ENCODE data around the gene CHST13. TPM values are rescaled to one million over a fixed set of nuclear protein-coding genes. Genes with fewer than 3 reads are reported as not detected.
A peak's percentile ranks its signal among the peaks of the same experiment; 100 is the strongest.

CHST13 gene
- total RNA-seq, 2 donors from 2014 or later, result 0.22 to 1.6 TPM

DNA sequence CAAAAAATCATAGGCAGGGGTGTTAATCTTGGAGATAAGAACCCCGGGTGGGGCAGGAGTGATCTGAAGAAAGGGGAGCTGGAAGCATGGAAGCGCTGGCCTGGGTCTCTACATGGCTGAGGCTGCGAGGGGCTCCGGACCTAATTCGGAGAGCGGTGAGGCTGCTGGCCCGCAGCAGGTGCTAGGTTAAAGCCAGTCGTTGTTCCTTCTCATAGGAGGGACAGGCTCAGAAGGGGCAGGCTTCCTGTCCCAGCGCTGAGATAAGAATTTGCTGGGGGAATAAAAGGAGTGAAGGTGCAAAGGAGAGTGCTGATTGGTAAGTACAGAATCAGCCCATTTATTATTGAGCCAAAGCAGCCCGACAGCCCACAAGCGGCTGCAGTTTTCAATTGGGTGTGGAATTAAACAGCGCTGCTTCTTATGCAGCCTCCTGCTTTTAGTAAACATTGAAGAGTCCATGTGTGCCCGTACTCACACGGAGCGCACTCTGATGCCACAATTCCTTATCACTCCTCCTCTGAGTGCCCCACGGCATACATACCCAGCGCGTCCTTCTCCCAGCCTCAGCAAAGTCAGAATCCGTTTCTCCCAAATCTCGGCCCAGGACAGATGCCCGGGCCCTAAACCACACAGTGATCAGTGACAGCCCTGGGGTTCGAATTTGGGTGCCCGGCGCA, 17.1 kb downstream of the CHST13 start:
- Histone ChIP-seq H3K27me3 (no peaks in the 10 kb centered on the region), H3K36me3 (no peaks in the 10 kb centered on the region), H3K9ac (ENCODE audit: low read depth in 2 of 2, low read length in 2 of 2) (no peak overlapping the region), H3K27ac (no peak overlapping the region), H3K4me3 (no peak overlapping the region), H3K4me1 (no peaks in the 10 kb centered on the region), H3K9me3 (no peaks in the 10 kb centered on the region)
- TF ChIP-seq, protein P1, sequence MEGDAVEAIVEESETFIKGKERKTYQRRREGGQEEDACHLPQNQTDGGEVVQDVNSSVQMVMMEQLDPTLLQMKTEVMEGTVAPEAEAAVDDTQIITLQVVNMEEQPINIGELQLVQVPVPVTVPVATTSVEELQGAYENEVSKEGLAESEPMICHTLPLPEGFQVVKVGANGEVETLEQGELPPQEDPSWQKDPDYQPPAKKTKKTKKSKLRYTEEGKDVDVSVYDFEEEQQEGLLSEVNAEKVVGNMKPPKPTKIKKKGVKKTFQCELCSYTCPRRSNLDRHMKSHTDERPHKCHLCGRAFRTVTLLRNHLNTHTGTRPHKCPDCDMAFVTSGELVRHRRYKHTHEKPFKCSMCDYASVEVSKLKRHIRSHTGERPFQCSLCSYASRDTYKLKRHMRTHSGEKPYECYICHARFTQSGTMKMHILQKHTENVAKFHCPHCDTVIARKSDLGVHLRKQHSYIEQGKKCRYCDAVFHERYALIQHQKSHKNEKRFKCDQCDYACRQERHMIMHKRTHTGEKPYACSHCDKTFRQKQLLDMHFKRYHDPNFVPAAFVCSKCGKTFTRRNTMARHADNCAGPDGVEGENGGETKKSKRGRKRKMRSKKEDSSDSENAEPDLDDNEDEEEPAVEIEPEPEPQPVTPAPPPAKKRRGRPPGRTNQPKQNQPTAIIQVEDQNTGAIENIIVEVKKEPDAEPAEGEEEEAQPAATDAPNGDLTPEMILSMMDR (IDR thresholded peaks at IDR 0.05), result no peak
- intact Hi-C loops (cut with DNase I), result no loop called here
- no peak for DNase-seq

DNA sequence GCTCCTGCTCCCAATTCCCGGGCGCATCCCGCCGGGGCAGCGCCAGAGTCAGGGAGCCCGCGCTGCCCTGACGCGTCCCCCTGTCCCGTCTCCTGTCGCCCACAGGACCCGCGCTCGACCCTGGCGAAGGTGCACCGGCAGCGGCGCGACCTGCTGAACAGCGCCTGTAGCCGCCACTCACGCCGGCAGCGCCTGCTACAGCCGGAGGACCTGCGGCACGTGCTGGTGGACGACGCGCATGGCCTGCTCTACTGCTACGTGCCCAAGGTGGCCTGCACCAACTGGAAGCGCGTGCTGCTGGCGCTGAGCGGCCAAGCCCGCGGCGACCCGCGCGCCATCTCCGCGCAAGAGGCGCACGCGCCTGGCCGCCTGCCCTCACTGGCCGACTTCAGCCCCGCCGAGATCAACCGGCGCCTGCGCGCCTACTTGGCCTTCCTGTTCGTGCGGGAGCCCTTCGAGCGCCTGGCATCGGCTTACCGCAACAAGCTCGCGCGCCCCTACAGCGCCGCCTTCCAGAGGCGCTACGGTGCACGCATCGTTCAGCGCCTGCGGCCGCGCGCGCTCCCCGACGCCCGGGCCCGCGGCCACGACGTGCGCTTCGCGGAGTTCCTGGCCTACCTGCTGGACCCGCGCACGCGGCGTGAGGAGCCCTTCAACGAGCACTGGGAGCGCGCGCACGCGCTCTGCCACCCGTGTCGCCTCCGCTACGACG, 17.8 kb downstream of the CHST13 start:
- TF ChIP-seq, protein P1 (IDR thresholded peaks at IDR 0.05), result no peak
- H3K9ac ChIP-seq (ENCODE audit: low read depth in 2 of 2, low read length in 2 of 2), result no peak overlapping the region
- intact Hi-C loops (cut with DNase I), result no loop called here
- no peaks in the 10 kb centered on the region for H3K27me3 ChIP-seq
- no peaks in the 10 kb centered on the region for H3K4me1 ChIP-seq
- no peaks in the 10 kb centered on the region for H3K36me3 ChIP-seq
- peak; percentile 5 for DNase-seq
- H3K27ac ChIP-seq, result no peak overlapping the region
- no peak overlapping the region for H3K4me3 ChIP-seq
- H3K9me3 ChIP-seq, result no peaks in the 10 kb centered on the region

DNA sequence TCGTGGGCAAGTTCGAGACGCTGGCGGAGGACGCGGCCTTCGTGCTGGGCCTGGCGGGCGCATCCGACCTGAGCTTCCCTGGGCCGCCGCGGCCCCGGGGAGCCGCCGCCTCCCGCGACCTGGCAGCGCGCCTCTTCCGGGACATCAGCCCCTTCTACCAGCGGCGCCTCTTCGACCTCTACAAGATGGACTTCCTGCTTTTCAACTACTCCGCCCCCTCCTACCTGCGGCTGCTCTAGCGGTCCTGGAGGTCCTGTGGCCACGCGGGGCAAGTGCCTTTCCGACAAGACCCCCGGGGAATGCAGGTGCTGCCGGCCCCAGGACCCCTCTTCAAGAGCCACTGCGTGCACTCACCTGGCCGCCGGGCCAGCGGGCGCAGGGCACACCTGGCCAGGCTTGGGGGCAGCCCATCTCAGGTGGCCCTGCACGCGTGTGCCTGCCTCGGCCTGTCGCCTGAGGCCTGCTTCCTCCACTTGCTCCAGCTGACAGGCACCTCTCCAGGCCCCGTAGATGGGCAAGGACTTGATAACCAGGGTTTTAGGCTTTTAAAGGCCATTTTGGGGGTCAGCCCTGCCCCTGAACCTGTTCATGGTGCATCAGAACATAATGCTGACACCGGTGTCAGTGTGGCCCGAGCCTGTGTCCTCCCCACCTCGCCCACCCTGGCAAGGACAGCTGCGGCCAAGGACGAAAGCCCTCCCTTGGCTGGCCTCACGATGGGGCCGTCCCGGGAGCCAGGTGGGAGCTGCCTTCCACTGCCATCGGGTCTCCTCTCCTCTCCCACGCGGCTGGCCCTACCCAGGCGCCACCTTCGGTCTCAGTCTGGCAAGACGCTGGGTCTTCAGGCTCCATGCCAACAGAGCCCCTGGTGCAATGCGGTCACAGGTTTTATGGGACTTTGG, 18.6 kb downstream of the CHST13 start:
- peak; percentile 11 for DNase-seq
- H3K9ac ChIP-seq (ENCODE audit: low read depth in 2 of 2, low read length in 2 of 2), result no peak overlapping the region
- TF ChIP-seq, protein P1 (IDR thresholded peaks at IDR 0.05), result no peak
- no peaks in the 10 kb centered on the region for H3K4me1 ChIP-seq
- H3K27me3 ChIP-seq, result no peaks in the 10 kb centered on the region
- H3K9me3 ChIP-seq, result no peaks in the 10 kb centered on the region
- H3K36me3 ChIP-seq, result no peaks in the 10 kb centered on the region
- no peak overlapping the region for H3K27ac ChIP-seq
- H3K4me3 ChIP-seq, result no peak overlapping the region
- intact Hi-C loops (cut with DNase I), result no loop called here

DNA sequence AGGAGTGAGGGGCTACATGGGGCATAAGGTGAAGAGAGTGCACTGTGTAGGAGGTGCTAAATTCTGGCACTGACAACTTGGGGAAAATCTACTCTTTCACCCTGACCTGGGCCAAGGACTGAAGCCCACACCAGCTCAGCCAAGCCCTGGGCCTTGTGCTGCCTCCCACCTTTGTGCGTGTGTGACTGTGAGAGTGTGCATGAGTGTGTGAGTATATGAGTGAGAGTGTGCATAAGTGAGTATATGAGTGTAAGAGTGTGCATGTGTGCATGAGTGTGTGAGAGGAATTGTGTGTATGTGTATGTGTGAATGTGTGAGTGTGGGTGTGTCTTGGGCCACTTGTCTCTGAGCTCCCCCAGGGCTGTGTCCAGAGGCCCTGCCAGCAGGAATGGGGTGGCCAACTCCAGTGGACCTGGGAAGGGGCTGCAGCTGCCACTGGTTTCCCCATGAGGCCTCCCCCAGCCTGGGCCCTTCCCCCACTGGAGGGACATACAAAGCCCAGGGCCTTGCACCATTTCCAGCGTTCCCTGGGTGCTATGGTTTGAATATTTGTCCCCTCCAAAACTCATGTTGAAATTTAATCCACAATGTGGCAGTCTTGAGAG, 19.6 kb downstream of the CHST13 start:
- no peak overlapping the region for H3K27ac ChIP-seq
- intact Hi-C loops (cut with DNase I), result no loop called here
- H3K27me3 ChIP-seq, result no peaks in the 10 kb centered on the region
- no peaks in the 10 kb centered on the region for H3K9me3 ChIP-seq
- H3K4me1 ChIP-seq, result no peaks in the 10 kb centered on the region
- TF ChIP-seq, protein P1 (IDR thresholded peaks at IDR 0.05), result no peak
- H3K9ac ChIP-seq (ENCODE audit: low read depth in 2 of 2, low read length in 2 of 2), result no peak overlapping the region
- peak; percentile 11 for DNase-seq
- no peaks in the 10 kb centered on the region for H3K36me3 ChIP-seq
- no peak overlapping the region for H3K4me3 ChIP-seq

Data from colonic mucosa (tissue), 4 donors.